Limb (tissue), 2 donors: ENCODE data around the gene HTD2.
A peak's percentile ranks its signal among the peaks of the same experiment; 100 is the strongest.

ENCODE experiments used
- DNase-seq, 2 donors: peaks; one replicate each; pipeline ENCODE4 v3.0.0-alpha.2; 2016; ENCODE audit errors: extremely low spot score in 2 of 2

HTD2 gene

DNA sequence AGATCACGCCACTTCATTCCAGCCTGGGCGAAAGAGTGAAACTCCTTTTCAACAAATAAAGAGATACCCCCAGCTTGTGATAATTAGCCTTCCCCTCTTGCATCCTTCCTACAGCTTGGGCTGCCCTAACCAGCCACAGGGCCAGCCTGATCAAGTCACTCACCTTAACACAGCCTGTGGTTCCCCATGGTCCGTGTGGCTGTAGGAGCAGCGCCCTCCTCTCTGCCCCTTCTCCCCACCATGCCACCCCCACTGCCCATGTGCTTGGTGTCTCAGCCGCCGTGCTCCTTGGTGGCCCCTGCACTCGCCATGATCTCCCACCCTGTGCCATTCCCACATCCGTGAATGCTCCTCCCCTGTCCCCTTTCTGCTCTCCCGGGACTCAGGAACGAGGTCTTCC lies 13.5 kb upstream of the HTD2 start:
- DNase-seq, result no peak

DNA sequence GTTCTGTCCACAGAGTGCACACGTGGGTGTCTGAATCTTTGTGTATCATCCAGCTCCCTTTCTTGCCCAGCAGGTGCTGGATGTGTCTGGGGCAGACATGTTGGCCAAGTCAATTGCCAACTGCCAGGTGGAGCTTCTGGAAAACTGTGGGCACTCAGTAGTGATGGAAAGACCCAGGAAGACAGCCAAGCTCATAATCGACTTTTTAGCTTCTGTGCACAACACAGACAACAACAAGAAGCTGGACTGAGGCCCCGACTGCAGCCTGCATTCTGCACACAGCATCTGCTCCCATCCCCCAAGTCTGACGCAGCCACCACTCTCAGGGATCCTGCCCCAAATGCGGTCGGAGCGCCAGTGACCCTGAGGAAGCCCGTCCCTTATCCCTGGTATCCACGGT lies 12.8 kb upstream of the HTD2 start:
- no peak for DNase-seq

DNA sequence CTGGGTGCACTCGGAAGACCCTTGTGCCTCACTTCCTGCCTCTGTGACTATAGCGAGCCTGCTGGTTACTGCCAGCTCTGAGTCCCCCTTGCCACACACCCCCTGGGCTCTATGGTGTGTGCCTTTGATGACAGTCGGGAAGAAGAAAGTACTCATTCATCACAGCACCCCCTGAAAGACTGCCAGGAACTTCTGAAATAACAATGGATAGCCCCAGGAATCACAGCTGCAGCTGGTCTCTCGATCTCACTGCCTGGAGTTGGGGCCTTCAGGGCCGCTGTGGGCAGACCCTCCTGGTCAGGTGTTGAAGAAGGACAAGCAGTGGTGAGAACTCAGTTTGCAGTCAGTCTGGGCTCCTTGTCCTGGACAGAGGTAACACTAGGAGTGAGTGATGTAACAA lies 10.1 kb upstream of the HTD2 start:
- no peak for DNase-seq

DNA sequence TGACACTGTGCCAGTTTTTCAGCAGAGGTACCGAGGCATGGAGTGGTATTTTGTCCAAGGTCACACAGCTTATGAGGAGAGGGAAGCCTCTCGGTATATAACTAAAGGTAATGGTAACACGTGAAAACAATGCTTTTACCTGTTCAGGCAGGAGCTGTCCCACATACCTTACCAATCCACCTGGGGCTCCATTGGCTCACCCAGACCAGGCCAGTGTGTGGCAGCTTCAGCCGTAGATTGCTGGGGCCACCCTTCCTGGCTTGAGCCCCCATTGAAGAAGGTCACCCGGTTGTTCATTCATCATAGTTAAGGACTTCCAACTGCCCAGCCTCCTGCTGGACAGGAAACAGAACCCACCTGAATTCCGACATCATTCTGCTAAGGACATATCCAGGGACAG lies 9.5 kb upstream of the HTD2 start:
- no peak for DNase-seq

DNA sequence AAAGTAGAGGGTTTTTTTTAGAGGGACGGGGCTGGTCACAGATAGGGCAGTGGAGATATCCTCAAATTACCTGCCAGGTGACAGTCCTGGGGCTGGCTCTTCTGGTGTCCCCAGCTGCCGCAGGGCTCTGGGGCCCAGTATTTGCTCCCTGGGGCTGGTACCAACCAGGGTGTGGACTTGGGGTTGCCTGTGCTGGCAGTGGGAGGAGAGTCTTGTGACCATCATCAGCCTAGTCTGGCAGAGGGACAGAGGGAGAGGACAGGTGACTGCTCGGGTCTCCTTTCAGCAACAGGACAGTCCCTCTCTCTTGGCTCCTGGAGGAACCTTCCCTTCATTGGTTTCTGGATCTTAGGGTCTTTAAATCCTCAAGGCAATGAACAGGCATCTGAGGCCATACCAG lies 8.1 kb upstream of the HTD2 start:
- no peak for DNase-seq

DNA sequence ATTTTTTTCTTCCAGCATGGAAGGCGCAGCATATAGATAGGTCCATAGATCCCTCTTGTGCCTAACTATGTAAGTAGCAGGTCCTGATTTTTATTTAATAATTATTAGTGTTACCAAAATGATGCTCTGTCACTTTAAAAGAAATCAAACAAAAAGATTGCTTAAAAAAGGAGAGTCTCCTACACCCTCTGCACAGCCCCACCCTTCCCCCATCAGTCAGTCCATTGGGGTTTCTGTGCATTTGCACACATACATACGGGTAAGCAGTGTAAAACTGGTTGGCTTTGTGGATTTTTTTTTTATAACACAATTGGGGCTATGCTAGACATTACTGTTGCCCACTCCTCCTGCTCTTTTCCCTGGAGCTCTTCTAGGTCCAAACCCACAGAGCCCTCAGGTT lies 7.2 kb upstream of the HTD2 start:
- no peak for DNase-seq

DNA sequence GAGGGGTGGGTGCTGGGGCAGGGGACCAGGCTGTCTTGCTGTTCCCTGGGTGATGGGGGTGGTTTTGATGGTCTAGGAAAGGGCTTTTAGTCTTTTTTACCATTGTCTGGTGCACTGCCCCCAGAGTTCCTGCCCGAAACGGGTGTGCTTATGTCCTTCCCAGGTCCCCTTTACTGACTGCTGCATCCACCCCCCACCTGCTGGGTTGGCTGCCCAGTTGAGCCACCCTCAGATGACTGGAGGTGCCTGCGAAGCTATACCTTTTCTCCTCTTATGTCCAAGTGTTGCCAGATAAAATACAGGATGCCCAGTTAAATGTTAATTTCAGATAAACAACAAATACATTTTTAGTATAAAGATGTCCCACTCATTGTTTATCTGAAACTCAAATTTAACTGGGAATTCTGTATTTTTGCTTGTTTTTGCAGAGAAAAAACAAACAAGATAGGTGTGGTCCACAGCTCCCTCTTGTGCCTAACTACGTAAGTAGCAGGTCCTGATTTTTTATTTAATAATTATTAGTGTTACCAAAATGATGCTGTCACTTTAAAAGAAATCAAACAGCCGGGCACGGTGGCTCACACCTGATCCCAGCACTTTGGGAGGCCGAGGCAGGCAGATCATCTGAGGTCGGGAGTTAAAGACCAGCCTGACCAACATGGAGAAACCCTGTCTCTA lies 6.3 kb upstream of the HTD2 start:
- DNase-seq, result peak in 1 of 2 donors; percentile 44

DNA sequence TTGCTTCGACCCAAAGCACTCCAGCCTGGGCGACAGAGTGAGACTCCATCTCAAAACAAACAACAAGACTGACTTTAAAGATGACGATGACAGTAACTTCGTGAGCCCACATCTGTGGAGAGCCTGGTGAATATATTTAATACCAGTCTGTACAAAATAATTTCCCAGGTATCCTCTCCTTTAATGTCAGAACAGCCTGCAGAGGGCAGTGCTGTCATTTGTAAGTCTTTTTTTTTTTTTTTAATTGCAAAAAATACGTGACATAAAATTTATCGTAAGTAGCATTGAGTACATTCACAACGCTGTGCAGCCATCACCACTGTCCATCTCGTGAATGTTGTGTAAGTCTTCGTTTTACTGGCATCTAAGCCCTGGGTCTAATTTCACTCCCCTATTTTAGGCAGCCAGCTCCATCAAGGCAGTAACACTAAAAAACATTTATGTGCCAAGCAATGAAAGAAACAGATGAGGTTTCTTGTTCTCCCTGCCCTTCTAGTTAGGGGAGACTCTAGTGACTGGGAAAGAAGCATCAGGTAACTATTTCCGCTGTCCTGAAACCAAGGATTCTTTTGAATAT lies 1.4 kb downstream of the HTD2 start:
- peak in 1 of 2 donors; percentile 38 for DNase-seq

DNA sequence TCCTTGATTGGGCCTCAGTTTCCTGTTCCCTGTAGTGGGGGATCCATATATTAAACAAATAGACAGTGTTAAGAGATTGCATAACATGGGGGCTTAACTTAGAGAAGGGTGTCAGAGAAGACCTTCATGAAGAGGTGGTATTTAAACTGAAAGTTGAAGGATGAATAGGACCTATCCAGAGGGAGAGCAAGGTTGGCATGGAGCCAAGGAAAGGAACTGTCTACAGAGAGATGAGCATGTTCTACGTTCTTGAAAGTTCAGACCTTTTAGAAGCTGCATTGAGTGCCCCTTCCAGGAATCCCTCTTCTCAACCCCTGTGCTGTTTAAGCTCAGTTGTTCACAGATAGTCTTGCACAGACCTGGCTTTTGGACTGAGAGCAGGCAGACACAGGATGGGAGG lies 2.4 kb downstream of the HTD2 start:
- no peak for DNase-seq

DNA sequence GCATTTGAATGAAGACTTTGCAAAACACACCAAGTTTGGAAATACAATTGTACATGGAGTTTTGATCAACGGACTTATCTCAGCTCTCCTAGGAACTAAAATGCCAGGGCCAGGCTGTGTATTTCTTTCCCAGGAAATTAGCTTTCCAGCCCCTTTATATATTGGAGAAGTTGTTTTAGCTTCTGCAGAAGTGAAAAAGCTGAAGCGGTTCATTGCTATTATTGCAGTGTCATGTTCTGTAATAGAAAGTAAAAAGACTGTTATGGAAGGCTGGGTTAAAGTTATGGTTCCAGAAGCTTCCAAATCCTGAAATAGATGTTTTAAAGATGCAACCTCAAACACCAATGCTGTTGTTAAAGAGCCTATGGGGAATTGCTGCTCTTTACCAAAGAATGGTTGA lies 11.5 kb downstream of the HTD2 start:
- no peak for DNase-seq

DNA sequence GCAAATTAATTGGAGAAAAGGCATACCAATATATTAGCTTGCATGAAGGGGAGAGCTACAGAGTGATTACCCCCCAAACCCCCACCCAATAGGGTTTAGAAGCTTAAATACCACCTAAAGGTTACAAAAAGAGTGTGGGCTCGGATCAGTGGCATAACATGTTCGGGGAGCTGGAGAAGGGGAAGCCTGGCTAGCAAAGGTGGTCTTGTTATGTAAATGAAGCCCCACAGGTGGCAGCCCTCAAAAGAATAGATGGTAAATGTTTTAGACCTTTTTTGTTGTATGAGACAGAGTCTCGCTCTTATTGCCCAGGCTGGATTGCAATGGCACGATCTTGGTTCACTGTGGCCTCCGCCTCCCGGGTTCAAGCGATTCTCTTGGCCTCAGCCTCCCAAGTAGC lies 15.5 kb downstream of the HTD2 start:
- no peak for DNase-seq

DNA sequence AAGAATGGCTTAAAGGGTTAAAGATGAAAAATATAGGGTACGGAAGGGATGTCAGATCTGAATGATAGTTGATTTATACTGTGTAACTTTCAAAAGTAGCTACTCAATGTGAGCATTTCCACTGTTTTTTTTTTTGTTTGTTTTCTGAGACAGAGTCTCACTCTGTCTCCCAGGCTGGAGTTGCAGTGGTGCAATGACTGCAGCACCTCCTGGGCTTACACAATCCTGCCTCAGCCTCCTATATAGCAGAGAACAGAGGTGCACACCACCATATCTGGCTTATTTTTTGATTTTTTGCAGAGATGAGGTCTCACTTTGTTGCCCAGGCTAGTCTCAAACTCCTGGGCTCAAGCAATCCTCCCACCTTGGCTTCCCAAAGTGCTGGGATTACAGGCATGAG lies 16.5 kb downstream of the HTD2 start:
- DNase-seq, result no peak

DNA sequence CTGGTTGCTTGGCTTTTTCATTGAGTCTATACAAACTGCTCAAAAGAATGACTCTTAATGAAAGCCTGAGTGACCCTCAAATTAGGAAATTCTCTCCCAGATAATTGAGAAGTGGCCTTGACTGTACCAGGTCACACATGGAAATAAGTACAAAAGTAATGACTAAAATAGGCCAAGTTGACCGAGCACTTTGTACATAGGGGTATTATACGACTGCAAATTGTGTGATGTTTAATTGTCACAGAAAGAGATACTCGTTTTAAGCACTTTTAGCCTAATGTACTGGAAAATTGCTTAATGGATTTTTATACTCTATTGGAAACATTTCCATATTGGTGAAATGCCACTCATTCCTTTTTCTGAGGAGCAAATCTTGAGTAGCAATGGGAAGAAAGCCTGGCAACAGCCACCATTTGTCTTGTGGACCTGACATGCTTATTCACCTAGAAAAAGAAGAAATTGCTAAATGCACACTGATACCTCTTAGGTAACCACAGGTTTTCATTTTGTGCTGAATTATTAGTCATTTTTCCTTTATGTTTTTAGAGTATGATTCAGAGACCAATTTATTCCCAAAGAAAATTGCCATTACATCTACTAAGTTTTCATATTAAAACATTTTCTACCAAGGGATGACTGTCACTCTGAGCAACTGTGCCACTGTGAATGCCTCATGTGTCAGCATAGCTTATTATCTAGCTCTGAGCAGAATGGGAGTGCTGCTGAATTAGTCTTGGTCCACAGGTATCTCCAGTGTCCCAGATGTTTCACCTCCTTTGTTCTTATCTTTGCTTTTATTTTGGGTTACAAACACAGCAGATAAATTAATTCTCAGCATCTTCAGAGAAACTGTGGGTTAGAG lies 17.4 kb downstream of the HTD2 start:
- no peak for DNase-seq

DNA sequence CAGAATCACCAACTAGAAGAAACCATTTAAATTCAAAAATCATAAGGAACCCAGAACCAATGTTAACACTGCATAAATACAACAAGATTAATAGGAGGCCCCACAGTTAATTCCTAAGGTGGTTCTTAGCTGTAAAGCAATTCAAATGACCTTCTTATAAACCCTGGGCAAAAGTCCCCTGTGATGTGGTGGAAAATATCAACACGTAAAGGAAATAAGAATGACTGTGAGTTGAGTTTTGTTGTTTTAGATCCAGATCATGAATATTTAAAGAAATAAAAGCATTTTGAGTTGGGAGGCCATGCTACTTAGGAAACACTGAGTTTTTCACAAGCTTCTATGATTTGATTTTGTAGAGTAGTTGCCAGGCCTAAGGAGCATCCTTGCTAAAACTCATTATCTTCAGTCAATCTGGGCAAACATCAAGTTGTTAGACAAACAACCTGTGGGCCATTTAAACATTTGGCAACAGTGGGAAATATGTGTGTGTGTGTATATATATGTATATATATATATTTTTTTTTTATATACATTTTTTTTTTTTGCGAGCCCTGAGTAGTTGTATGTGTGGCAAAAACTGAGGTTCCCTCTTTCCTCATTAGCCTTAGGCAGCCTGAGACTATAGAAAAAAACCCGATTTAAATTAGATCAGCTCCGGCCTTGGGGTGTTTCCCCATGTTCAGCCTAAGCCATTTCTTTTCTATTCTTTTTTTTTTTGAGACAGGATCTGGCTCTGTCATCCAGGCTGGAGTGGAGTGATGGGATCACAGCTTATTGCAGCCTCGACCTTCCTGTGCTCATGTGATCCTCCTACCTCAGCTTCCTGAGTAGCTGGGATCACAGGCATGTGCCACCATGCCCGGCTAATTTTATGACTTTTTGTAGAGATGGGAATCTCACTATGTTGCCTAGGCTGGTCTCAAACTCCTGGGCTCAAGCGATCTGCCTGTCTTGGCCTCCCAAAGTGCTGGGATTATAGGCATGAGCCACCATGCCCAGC lies 18.4 kb downstream of the HTD2 start:
- no peak for DNase-seq

DNA sequence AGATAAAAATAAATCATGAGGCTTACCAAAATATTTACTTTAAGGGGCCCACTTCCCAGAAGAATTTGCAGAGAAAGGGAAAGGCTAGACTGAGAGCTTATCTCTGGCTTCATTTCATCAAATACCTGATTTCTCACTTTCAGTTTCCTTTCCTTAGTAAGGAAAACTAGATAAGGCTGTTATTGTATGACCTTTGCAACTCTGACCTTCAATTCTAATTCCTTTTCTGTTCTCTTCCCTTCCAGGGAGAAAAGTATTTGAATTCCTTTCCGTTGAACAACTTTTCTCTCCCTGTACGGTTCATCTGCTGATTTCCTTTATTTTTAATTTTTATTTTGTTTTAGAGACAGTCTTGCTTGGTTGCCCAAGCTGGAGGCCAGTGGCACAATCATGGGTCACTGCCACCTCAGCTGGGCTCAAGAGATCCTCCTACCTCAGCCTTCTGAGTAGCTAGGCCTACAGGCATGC lies 19.2 kb downstream of the HTD2 start:
- no peak for DNase-seq

DNA sequence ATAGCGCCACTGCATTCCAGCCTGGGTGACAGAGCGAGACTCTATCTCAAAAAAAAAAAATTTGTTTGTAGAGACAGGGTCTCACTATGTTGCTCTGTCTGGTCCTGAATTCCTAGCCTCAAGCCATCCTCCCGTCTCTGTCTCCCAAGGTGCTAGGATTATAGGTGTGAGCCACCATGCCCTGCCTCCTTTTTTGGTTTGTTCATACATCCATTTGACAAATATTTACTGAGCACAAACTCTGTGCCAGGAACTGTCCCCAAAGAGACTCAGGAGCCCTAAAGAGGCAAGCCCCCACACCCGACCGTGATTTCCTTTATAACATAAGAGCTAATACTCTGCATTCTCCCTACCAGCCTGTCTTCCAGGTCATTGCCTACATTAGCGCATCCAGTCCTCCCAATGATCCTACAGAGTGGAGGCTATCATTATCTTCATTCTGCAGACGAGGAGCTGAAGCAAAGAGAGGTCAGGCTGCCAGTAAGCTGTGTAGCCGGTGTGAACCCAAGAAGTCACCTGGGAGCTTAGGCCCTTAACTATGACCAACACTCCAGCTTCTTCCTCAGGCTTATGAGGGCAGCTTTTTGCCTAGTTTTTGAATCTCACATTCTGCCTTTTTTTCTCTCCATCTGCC lies 20.1 kb downstream of the HTD2 start:
- DNase-seq, result no peak

DNA sequence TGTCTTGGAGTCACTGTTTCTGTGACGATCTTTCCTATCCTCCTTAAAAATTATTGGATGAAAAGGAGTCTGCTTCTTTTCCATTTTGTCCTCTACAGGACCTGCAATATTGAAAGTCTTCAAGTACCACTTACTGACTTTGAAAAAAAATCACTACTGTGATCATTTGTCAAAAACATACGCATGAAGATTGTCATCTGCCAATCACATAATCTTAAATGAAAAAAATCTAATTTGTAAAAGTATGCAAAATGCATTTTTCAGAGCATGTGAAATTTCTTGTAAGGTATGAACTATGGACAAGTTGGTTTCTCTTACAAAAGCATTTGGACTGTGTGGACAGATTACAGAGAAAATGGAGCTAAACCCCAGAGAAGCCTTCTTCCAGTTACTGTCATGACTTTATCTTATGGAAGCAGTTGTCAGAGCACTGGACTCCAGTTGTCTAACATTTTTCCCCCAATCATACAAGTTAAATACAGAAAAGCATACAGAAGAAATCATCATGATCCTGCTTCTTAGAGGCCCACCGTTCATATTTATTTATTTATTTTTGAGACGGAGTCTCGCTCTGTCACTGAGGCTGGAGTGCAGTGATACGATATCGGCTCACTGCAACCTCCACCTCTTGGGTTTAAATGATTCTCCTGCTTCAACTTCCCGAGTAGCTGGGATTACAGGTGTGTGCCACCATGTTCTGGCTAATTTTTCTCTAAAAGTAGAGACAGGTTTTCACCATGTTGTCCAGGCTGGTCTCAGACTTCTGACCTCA lies 23.0 kb downstream of the HTD2 start:
- DNase-seq, result no peak

DNA sequence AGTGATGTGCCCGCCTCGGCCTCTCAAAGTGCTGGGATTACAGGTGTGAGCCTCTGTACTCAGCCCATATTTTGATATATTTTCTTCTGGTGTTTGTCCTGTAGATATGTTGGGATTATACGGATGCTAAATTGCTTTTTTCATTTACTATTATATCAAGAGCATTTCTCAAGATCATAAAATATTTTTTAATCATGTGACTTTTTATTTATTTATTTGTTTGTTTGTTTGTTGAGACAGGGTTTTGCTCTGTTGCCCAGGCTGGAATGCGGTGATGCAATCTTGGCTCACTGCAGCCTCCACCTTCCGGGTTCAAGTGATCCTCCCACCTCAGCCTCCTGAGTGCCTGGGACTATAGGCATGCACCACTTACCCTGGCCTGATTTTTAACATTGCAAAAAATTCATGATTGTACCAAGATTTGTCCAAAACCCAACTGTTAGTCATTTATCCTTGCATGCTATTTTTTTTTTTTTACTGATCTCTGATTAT lies 23.6 kb downstream of the HTD2 start:
- no peak for DNase-seq

DNA sequence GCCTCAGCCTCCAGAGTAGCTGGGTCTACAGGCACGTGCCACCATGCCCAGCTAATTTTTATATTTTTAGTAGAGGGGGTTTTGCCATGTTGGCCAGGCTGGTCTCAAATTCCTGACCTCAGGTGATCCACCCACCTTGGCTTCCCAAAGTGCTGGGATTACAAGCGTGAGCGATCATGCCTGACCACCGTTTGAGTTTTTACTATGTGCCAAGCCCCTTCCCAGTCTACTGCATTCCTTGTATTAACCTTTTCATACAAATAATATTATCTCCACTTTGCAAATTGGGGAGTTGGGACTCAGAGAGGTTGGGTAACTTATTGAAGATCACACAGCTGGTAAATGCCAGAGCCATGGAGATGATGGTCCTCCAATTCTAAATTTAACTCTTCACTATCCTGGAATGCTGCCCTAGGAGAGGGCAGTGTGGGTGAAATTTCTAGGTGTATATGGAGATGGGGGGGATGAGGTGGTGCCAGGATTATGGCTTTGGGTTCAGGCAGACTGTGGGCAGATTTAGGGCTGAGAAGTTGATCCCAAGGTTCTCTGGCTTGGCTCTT lies 25.4 kb downstream of the HTD2 start:
- no peak for DNase-seq
